ENCODE data around the gene YIF1A.

The YIF1A gene

DNA sequence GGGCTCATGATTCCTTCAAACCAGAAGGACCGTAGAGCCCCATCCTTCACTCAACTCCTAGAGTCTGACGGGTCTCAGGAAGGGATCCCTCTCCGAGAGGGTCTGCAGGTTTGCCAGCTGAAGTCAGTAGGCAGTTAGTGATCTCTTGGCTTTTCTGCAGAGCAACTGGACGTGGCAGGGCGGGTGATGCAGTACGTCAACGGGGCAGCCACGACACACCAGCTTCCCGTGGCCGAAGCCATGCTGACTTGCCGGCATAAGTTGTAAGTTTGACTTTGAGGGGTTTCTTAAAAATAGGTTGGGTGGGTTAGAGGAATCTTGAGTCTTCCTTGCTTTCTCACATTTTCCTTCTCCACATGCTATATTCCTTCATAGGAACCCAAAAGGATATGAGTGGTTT is 53.8 kb downstream of the YIF1A start:
- DNase-seq (ENCODE audit: low read depth, low spot score) = no peak
- no peak overlapping the region for H3K4me3 ChIP-seq (ENCODE audit: low read length)

All from Jurkat, Clone E6-1 (cell line).